GM18870 (cell line): Measurements from ENCODE around the gene YWHAE.
A peak's percentile ranks its signal among the peaks of the same experiment; 100 is the strongest.
"Not testable (repeated sequence)": the region's sequence is repeated elsewhere in the genome, so short reads cannot be mapped to it uniquely, and the experiment has no call there.

Source experiments
- ATAC-seq: cut with Tn5 transposase; IDR thresholded peaks from one replicate; pipeline ENCODE4 v1.9.1; 2021; ENCODE audit warnings: moderate library complexity; ENCODE audit not compliant: unreplicated experiment

Gene YWHAE

GRCh38 chr17:1399679-1400512 is at the start of gene YWHAE:
Gene YWHAE (minus strand): TSS chr17:1400222. CDS start chr17:1400110, 112 bp downstream.
- ATAC-seq: peak; percentile 71

DNA sequence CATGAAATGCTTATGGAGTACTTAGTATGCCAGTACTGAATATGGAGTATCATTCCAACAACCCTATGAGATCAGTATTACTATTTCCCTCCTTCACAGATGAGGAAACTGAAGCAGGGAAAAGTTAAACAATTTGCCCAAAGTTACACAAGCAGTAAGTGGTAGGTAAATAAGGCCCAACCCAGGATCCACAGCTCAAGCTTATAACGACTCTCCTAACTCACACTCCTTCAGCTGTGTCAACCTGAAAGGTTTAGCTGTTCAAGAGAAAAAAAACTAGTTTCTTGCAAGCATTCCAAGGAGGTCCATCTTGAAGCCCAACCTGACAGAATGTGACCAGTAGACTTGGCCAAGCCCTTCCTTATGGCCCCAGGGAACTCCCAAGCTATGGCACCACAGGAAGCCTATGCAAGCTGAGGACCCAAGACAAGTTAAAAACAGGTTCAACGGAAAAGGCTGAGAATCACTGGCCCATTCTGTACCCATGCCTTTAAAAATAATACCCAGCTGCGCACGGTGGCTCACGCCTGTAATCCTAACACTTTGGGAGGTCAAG is 49.5 kb upstream of the YWHAE start:
- no peak for ATAC-seq

DNA sequence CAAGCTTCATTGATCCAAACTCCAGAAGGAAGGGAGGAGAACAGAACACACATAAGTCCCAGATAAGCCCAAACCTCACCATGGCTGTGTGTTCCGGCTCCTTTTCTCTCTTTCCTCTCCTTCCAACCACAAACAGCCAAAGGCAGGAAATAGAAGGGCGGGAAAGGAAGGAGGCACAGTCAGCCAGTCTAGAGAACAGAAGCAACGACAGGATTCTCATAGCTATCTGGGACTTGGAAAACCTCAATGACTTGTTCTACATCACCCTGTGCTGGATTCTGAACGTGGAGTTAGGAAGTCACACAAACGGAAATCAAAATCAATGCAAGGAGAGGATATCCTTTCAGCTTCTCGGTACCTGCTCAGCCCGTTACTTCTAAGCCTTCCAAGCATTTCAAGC is 47.0 kb upstream of the YWHAE start:
- ATAC-seq: no peak

GRCh38 chr17:1446201-1446600 is 46.2 kb upstream of the YWHAE start:
- no peak for ATAC-seq

DNA sequence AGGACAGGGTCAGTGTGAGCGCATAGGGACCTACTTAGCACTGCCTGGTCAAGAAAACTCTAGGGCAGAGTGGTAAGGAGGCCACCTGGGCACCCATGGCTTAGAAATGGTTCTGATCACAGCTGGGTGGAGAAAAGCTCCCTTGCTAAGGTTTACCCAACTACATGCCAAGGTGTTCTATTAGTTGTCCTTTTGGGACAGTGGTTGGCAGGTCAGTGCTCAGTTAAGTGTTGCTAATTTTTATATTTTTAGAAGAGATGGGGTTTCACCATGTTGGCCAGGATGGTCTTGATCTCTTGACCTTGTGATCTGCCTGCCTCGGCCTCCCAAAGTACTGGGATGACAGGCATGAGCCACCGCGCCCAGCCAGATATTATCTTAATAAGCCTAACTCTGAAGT is 45.7 kb upstream of the YWHAE start:
- not testable (repeated sequence) for ATAC-seq

DNA sequence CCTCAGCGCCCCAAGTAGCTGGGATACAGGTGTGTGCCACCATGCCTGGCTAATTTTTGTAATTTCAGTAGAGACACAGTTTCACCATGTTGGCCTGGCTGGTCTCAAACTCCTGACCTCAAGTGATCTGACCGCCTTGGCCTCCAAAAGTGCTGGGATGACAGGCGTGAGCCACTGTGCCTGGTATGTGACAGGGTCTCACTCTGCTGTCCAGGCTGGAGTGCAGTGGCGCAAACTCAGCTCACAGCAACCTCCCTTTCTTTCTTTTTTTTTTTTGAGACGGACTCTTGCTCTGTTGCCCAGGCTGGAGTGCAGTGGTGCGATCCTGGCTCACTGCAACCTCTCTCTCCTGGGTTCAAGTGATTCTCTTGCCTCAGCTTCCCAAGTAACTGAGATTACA is 42.7 kb upstream of the YWHAE start:
- ATAC-seq: not testable (repeated sequence)

DNA sequence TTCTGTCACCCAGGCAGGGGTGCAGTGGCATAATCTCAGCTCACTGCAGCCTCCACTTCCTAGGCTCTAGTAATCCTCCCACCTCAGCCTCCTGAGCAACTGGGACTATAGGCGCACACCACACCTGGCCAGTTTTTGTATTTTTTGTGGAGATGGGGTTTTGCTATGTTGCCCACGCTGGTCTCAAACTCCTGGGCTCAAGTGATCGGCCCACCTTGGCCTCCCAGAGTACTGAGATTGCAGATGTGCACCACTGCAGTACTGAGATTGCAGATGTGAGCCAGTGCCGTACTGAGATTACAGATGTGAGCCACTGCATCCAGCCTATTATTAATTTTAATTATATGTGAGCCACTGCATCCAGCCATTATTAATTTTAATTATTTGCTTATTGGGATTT is 42.2 kb upstream of the YWHAE start:
- no peak for ATAC-seq

DNA sequence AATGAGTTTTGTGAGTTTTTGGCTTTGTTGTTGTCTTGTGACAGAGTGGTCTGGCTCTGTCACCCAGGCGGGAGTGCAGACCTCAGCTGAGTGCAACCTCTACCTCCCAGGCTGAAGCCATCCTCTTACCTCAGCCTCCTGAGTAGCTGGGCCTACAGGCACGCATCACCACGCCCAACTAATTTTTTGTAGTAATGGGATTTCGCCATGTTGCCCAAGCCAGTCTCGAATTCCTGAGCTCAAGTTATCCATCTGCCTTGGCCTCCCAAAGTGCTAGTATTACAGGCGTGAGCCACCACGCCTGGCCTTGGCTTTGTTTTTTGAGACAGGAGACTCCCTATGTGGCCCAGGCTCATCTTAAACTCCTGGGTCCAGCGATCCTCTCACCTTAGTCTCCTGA is 40.9 kb upstream of the YWHAE start:
- ATAC-seq: no peak

GRCh38 chr17:1438593-1439083 is 38.6 kb upstream of the YWHAE start:
- no peak for ATAC-seq

DNA sequence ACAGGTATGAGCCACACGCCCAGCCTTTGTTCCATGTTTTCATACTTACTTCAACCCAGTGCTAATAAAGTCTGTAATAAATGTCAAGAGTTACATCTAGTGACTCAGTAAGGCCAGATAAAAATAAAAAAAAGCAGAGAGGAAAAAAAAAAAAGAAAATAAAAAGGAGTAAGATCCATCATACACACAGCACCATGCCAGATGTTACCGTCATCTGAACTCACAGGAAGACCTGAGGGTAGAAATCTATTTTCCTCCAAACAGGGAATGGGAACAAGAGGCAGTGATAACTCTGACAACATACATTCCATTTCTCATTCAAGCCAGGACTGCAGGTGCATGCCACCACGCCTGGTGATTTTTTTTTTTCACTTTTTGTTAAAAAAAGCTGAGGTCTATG is 35.3 kb upstream of the YWHAE start:
- ATAC-seq: no peak

DNA sequence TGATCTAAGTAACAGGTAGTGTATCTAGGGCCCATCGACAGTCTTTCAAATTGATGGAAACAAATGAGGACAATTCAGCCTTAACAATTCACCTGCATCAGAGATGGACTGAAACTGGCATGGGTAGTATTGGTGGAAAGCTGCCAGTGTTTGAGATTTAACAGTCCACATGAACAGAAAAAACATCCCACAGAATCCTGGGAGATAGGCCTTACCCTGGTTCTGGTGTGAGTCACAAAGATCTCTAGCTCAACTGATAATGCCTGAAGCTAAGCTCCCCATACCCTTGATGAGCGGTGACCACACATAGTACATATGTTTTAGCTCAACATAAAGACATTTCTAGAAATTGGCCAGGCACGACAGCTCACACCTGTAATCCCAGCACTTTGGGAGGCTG is 34.1 kb upstream of the YWHAE start:
- no peak for ATAC-seq

DNA sequence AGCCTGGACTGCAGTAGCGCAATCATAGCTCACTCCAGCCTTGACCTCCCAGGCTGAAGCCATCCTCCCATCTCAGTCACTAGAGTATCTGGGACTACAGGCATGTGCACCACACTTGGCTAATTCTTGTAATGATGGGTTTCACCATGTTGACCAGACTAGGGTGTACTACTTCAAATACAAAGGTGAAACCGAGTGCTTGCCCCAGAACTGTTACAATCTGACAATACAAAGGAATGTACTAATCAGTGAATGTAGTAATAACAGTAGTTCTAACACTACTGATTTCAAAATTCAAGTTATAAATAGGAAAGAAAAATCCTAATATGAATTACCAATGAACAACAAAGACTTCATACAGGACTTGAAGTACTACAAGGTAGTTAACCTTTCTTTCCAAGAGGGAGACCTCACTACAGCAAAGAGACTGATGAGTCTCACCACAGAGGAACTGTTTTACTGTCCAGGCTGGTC is 31.6 kb upstream of the YWHAE start:
- no peak for ATAC-seq

DNA sequence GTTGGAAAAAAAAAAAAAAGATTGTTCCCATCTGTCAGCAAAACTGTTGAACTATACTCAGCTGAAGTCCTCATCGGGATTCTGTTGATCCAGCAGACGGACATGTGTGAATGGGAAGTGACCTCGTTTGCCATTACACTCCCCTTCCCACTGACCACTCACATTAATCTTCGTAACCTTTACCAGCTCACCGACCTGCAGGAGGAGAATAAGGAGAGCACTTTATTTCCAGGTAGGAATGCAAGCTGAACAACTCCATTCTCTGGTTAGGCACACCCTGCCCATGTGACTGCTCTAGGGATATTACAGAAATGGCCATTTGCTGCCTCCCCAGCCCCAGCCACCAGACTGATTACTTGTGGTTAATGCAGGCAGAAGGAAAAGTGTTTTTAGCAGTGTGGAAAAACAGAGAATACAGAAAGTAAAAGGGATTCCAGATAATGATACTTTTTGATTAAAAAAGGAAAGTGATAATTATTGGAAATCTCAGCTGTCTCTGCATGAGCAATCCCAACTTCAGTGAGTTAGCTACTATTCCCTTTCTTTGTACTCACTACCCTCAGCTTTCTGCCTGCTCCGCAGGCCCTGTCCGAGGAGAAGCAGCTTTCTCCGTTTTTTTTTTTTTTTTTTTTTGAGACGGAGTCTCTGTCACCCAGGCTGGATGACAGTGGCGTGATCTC is 23.6 kb upstream of the YWHAE start:
- ATAC-seq: no peak

GRCh38 chr17:1422885-1423284 is 22.9 kb upstream of the YWHAE start:
- ATAC-seq: no peak

- ATAC-seq: no peak
Measured at GRCh38 chr17:1421470-1421869, 21.4 kb upstream of the YWHAE start.

DNA sequence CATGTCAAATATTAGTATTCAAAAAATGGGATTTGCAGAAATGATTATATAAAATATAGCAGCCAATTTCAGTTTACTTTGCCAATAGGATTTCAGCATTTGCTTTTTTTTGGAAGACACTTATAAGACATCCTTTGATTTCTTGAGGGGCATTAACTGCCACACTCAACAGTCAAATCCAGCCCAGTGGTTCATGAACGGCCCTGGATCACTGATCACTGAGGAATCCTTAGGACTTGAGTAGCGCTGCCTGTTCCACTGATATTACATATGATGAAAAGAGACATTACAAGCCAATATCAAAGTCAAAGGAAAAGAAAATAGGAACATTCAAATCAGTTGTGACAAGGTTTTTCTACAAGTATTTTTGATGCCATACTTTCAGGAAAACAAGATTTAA is 21.0 kb upstream of the YWHAE start:
- ATAC-seq: no peak

DNA sequence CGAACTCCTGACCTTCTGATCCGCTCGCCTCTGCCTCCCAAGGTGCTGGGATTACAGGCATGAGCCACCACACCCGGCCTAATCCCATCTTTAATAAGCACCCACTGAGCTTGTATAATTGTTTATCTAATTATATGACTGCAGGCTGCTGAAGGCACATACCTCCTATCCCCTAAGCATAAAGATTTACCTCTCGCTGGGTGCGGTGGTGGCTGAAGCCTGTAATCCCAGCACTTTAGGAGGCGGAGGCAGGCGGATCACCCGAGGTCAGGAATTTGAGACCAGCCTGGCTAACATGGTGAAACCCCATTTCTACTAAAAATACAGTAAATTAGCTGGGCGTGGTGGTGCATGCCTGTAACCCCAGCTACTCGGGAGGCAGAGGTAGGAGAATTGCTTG is 20.1 kb upstream of the YWHAE start:
- no peak for ATAC-seq

- ATAC-seq: not testable (repeated sequence)
Measured at GRCh38 chr17:1418476-1418875, 18.5 kb upstream of the YWHAE start.

- no peak for ATAC-seq
Measured at GRCh38 chr17:1416414-1416813, 16.4 kb upstream of the YWHAE start.

DNA sequence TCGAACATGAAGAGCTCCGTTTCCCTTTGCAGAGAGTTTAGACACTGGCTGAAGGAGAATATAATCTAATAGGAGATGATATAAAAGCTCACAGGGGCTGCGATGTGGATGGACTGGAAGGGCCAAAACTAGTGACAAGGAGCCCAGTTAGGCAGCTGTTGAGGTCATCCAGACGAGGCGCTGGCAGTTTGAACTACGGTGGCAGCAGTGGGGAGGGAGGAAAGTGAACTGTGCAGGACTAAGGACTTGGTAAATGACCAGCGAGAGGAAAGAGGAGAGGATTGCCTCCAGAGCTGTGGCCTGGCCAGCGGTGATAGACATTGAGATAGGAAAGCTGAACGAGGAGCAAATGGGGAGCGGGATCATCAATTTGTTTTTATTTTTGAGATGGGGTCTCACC is 14.6 kb upstream of the YWHAE start:
- ATAC-seq: no peak

DNA sequence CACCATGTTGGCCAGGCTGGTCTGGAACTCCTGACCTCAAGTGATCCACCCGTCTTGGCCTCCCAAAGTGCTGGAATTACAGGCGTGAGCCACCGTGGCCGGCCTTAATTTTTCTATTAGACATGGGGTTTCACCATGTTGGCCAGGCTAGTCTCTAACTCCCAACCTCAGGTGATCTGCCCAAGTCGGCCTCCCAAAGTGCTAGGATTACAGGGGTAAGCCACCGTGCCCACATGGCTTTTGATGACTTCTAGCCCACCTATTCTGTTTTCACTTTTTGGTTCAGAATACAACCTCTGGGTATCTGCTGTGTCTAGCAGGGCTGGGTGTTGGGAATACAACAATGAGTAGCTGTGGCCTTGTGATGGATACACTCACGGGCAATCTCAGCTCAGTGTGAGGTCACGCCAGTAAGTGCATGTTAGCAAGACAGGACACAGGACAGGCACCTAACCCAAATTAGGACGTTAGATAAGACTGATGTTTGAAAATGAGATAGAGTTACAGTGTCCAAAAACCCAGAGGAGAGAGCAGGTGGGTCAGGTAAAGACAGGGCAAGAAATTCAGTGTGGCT is 14.1 kb upstream of the YWHAE start:
- ATAC-seq: no peak
